ENCODE data around the gene GALNTL6.
"Not testable (repeated sequence)": the region's sequence is repeated elsewhere in the genome, so short reads cannot be mapped to it uniquely, and the experiment has no call there.

The GALNTL6 gene

DNA sequence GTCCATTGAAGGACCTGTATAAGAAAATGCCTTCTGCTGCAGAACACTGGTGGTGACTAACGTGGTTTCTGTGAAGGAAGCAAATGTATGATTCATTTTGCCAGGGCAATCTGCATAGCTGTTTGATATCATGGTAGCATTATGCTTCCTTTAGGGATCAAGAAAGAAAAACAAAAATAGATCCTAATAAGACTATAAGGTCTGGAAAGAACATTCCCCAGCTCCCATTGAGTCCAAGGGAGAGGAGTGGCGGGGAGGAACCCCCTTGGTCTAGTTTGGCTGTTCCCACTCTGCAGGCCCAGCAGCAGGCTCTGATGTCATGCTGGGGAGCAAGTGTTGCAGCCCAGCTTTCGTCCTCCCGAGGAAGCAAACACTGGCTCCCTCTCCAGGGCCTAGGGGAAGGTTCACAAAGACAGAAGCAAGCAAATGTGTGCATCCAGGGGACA, 1200.9 kb downstream of the GALNTL6 start:
- ChIA-PET POLR2A (interaction anchor here (1.3 to 1.7 kb wide), 2 partner anchors 9 to 244 kb away, joined by 7 to 8 read pairs; no protein-coding TSS in a partner anchor), CTCF (interaction anchor here (0.7 to 4.9 kb wide), 34 partner anchors 10 to 304 kb away, joined by 3 to 121 read pairs (median 6); no protein-coding TSS in a partner anchor)
- Histone ChIP-seq H3K27me3 (replicated peaks in 2 of 5; ENCODE audit: control insufficient read depth in 4 of 5, insufficient read depth in 5 of 5, low read length in 4 of 5) (no peaks in the 10 kb centered on the region), H3K27ac (ENCODE audit: insufficient read depth in 1 of 2, low read depth in 1 of 2, low read length in 2 of 2, poor library complexity in 1 of 2, severe bottlenecking in 2 of 2) (no peak overlapping the region), H3K4me1 (ENCODE audit: control extremely low read depth in 1 of 4, control insufficient read depth in 4 of 4, insufficient read depth in 4 of 4, low read length in 3 of 4) (peaks cover 0 to 10% (median 5%) of the 10 kb centered on the region in 4 experiments), H3K36me3 (ENCODE audit: control insufficient read depth in 4 of 4, insufficient read depth in 4 of 4, low read length in 3 of 4) (no peaks in the 10 kb centered on the region), H3K9me3 (ENCODE audit: control extremely low read depth in 1 of 5, control insufficient read depth in 4 of 5, insufficient read depth in 2 of 5, low read depth in 1 of 5, low read length in 4 of 5) (no peaks in the 10 kb centered on the region), H3K4me3 (ENCODE audit: control insufficient read depth in 1 of 7, extremely low read depth in 1 of 7, insufficient read depth in 4 of 7, low read depth in 2 of 7, low read length in 6 of 7) (no peak overlapping the region)
- WGBS (ENCODE audit: insufficient coverage): 50% methylated on average over 3 of the region's 4 CpGs
- DNase-seq: peak; percentile 22 to 66 (median 55)

DNA sequence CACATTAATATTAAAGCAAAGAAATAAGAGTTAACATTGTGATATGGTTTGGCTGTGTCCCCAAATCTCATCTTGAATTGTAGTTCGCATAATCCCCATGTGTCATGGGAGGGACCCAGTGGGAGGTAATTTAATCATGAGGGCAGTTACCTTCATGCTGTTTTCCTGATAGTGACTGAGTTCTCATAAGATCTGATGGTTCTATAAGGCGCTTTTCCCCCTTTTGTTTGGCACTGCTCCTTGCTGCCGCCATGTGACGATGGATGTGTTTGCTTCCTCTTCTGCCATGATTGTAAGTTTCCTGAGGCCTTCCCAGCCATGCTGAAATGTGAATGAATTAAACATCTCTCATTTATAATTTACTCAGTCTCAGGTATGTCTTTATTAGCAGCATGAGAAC, 1201.6 kb downstream of the GALNTL6 start:
- Histone ChIP-seq H3K36me3 (ENCODE audit: control insufficient read depth in 4 of 4, insufficient read depth in 4 of 4, low read length in 3 of 4) (no peaks in the 10 kb centered on the region), H3K4me1 (ENCODE audit: control extremely low read depth in 1 of 4, control insufficient read depth in 4 of 4, insufficient read depth in 4 of 4, low read length in 3 of 4) (peaks cover 0 to 10% (median 5%) of the 10 kb centered on the region in 4 experiments), H3K9me3 (ENCODE audit: control extremely low read depth in 1 of 5, control insufficient read depth in 4 of 5, insufficient read depth in 2 of 5, low read depth in 1 of 5, low read length in 4 of 5) (no peaks in the 10 kb centered on the region), H3K27me3 (replicated peaks in 2 of 5; ENCODE audit: control insufficient read depth in 4 of 5, insufficient read depth in 5 of 5, low read length in 4 of 5) (no peaks in the 10 kb centered on the region), H3K4me3 (ENCODE audit: control insufficient read depth in 1 of 7, extremely low read depth in 1 of 7, insufficient read depth in 4 of 7, low read depth in 2 of 7, low read length in 6 of 7) (no peak overlapping the region), H3K27ac (ENCODE audit: insufficient read depth in 1 of 2, low read depth in 1 of 2, low read length in 2 of 2, poor library complexity in 1 of 2, severe bottlenecking in 2 of 2) (no peak overlapping the region)
- ChIA-PET CTCF (interaction anchor here (2.1 to 4.9 kb wide), 2 partner anchors 240 to 291 kb away, joined by 10 to 121 read pairs; no protein-coding TSS in a partner anchor), POLR2A (interaction anchor here (1.7 kb wide), 1 partner anchor 9 kb away, joined by 8 read pairs; no protein-coding TSS in a partner anchor)
- WGBS (ENCODE audit: insufficient coverage): 100% methylated on average over 1 of the region's 4 CpGs
- DNase-seq: no peak

DNA sequence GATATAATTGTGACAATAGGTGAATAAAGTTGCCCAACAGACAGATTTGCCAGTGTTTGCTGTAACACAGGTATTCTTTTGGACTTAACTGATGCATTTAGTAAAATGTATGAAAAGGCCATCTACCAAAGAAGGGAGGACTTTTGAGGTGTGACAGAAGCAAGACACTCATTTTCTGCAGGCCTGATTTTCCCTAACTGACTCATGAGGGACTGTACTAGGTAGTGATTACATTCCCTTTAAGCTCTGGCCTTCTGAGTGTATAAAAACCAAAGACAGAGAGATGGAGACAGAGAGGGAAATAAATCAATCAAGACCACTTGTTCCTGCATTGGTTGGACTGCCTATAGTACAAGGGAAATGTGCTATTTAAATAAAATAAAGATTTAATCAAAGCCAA, 1204.6 kb downstream of the GALNTL6 start:
- DNase-seq: no peak
- Histone ChIP-seq H3K27ac (ENCODE audit: insufficient read depth in 1 of 2, low read depth in 1 of 2, low read length in 2 of 2, poor library complexity in 1 of 2, severe bottlenecking in 2 of 2) (no peak overlapping the region), H3K9me3 (ENCODE audit: control extremely low read depth in 1 of 5, control insufficient read depth in 4 of 5, insufficient read depth in 2 of 5, low read depth in 1 of 5, low read length in 4 of 5) (no peaks in the 10 kb centered on the region), H3K36me3 (ENCODE audit: control insufficient read depth in 4 of 4, insufficient read depth in 4 of 4, low read length in 3 of 4) (no peaks in the 10 kb centered on the region), H3K4me1 (ENCODE audit: control extremely low read depth in 1 of 4, control insufficient read depth in 4 of 4, insufficient read depth in 4 of 4, low read length in 3 of 4) (peaks cover 0 to 10% (median 5%) of the 10 kb centered on the region in 4 experiments), H3K27me3 (replicated peaks in 2 of 5; ENCODE audit: control insufficient read depth in 4 of 5, insufficient read depth in 5 of 5, low read length in 4 of 5) (no peaks in the 10 kb centered on the region), H3K4me3 (ENCODE audit: control insufficient read depth in 1 of 7, extremely low read depth in 1 of 7, insufficient read depth in 4 of 7, low read depth in 2 of 7, low read length in 6 of 7) (no peak overlapping the region)
- POLR2A ChIA-PET: no interaction called here
- CTCF ChIA-PET: interaction anchor here (0.9 to 1.2 kb wide), 3 partner anchors 21 to 284 kb away, joined by 3 to 4 read pairs (median 4); no protein-coding TSS in a partner anchor

DNA sequence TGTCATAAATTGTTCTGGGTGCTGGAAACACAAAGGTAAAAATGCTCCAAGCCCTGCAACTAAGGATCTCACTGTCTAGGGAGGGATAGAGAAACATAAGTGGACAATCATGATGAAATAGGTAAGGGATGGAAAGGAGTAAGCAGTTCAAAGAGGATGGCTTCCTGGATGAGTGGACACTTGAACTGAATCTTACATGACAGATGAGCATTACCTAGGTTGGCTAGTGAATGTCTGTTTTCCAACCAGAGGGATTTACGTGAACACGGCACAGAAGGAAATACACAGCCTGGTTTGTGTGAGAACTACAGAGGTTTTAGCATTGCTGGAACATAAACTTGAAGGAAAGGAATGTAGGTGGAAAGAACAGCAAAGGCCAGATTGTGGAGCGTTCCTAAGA, 1205.2 kb downstream of the GALNTL6 start:
- CTCF ChIA-PET: interaction anchor here (0.9 kb wide), 1 partner anchor 240 kb away, joined by 4 read pairs; no protein-coding TSS in a partner anchor
- no peaks in the 10 kb centered on the region for H3K36me3 ChIP-seq (ENCODE audit: control insufficient read depth in 4 of 4, insufficient read depth in 4 of 4, low read length in 3 of 4)
- 91% methylated on average over 2 of the region's 3 CpGs for WGBS (ENCODE audit: insufficient coverage)
- no peak overlapping the region for H3K27ac ChIP-seq (ENCODE audit: insufficient read depth in 1 of 2, low read depth in 1 of 2, low read length in 2 of 2, poor library complexity in 1 of 2, severe bottlenecking in 2 of 2)
- H3K9me3 ChIP-seq (ENCODE audit: control extremely low read depth in 1 of 5, control insufficient read depth in 4 of 5, insufficient read depth in 2 of 5, low read depth in 1 of 5, low read length in 4 of 5): no peaks in the 10 kb centered on the region
- DNase-seq: no peak
- H3K27me3 ChIP-seq (replicated peaks in 2 of 5; ENCODE audit: control insufficient read depth in 4 of 5, insufficient read depth in 5 of 5, low read length in 4 of 5): no peaks in the 10 kb centered on the region
- peaks cover 0 to 10% (median 4%) of the 10 kb centered on the region in 4 experiments for H3K4me1 ChIP-seq (ENCODE audit: control extremely low read depth in 1 of 4, control insufficient read depth in 4 of 4, insufficient read depth in 4 of 4, low read length in 3 of 4)
- H3K4me3 ChIP-seq (ENCODE audit: control insufficient read depth in 1 of 7, extremely low read depth in 1 of 7, insufficient read depth in 4 of 7, low read depth in 2 of 7, low read length in 6 of 7): no peak overlapping the region
- POLR2A ChIA-PET: no interaction called here

DNA sequence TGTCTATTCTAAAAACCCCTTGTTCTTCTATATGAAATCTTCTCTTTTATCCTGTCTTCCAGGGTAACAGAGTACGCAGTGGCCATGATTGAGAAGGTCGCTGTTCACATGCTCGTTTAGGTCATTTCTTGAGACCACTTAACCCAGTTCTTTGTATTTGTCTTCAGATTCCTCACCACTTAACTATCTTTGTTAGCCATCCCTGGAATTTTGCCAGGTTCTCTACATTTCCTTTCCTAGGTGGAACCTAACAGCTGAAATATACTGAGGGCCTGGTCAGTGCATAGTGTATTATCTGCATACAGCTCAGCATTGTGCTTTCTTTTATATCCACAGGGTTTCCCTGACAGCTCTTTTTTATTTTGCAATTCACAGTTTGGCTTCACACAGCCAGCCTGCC, 1206.5 kb downstream of the GALNTL6 start:
- ChIA-PET CTCF (interaction anchor here (2.9 kb wide), 1 partner anchor 238 kb away, joined by 10 read pairs; no protein-coding TSS in a partner anchor), POLR2A (no interaction called here)
- Histone ChIP-seq H3K9me3 (ENCODE audit: control extremely low read depth in 1 of 5, control insufficient read depth in 4 of 5, insufficient read depth in 2 of 5, low read depth in 1 of 5, low read length in 4 of 5) (no peaks in the 10 kb centered on the region), H3K4me1 (ENCODE audit: control extremely low read depth in 1 of 4, control insufficient read depth in 4 of 4, insufficient read depth in 4 of 4, low read length in 3 of 4) (peaks cover 2 to 4% (median 4%) of the 10 kb centered on the region in 4 experiments), H3K36me3 (ENCODE audit: control insufficient read depth in 4 of 4, insufficient read depth in 4 of 4, low read length in 3 of 4) (no peaks in the 10 kb centered on the region), H3K4me3 (ENCODE audit: control insufficient read depth in 1 of 7, extremely low read depth in 1 of 7, insufficient read depth in 4 of 7, low read depth in 2 of 7, low read length in 6 of 7) (no peak overlapping the region), H3K27ac (ENCODE audit: insufficient read depth in 1 of 2, low read depth in 1 of 2, low read length in 2 of 2, poor library complexity in 1 of 2, severe bottlenecking in 2 of 2) (no peak overlapping the region), H3K27me3 (replicated peaks in 2 of 5; ENCODE audit: control insufficient read depth in 4 of 5, insufficient read depth in 5 of 5, low read length in 4 of 5) (no peaks in the 10 kb centered on the region)
- WGBS (ENCODE audit: insufficient coverage): 100% methylated on average over 3 of the region's 3 CpGs
- no peak for DNase-seq

DNA sequence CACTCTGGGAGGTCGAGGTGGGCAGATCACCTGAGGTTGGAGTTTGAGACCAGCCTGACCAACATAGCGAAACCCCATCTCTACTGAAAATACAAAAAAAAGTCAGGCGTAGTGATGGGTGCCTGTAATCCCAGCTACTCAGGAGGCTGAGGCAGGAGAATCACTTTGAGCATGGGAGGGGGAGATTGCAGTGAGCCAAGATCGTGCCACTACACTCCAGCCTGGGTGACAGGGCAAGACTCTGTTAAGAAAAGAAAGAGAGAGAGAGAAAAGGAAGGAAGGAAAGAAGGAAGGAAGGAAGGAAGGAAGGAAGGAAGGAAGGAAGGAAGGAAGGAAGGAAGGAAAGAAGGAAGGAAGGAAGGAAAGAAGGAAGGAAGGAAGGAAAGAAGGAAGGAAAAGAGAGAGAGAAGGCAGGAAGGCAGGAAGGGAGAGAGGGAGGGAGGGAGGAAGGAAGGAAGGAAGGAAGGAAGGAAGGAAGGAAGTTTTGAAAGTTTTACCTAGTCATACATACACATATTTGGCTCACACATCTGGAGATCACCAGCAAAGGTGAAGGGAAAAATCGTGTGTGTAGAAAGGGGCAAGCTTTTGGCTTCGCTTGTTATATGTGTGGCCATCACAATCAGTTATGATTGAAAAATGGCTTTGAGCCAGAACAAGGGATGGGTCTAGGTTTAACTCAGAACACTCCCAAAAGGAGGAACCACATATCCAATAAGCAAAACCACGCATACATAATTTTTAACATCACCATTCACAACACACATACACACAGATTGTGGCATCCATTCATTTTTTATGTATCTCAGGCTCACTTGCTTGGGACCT, 1208.8 kb downstream of the GALNTL6 start:
- not testable (repeated sequence) for H3K27me3 ChIP-seq (replicated peaks in 2 of 5; ENCODE audit: control insufficient read depth in 4 of 5, insufficient read depth in 5 of 5, low read length in 4 of 5); H3K9me3 ChIP-seq (ENCODE audit: control extremely low read depth in 1 of 5, control insufficient read depth in 4 of 5, insufficient read depth in 2 of 5, low read depth in 1 of 5, low read length in 4 of 5); H3K27ac ChIP-seq (ENCODE audit: insufficient read depth in 1 of 2, low read depth in 1 of 2, low read length in 2 of 2, poor library complexity in 1 of 2, severe bottlenecking in 2 of 2); H3K4me3 ChIP-seq (ENCODE audit: control insufficient read depth in 1 of 7, extremely low read depth in 1 of 7, insufficient read depth in 4 of 7, low read depth in 2 of 7, low read length in 6 of 7); H3K36me3 ChIP-seq (ENCODE audit: control insufficient read depth in 4 of 4, insufficient read depth in 4 of 4, low read length in 3 of 4)
- peaks cover 2 to 12% (median 11%) of the 10 kb centered on the region in 4 experiments for H3K4me1 ChIP-seq (ENCODE audit: control extremely low read depth in 1 of 4, control insufficient read depth in 4 of 4, insufficient read depth in 4 of 4, low read length in 3 of 4)
- peak in 2 of 3 donors; percentile 35 to 44 for DNase-seq
- POLR2A ChIA-PET: interaction anchor here (2.1 kb wide), 1 partner anchor 8 kb away, joined by 8 read pairs; no protein-coding TSS in a partner anchor
- CTCF ChIA-PET: interaction anchor here (1.6 to 3.5 kb wide), 6 partner anchors 9 to 236 kb away, joined by 3 to 28 read pairs (median 10); no protein-coding TSS in a partner anchor
- 98% methylated on average over 5 of the region's 7 CpGs for WGBS (ENCODE audit: insufficient coverage)

DNA sequence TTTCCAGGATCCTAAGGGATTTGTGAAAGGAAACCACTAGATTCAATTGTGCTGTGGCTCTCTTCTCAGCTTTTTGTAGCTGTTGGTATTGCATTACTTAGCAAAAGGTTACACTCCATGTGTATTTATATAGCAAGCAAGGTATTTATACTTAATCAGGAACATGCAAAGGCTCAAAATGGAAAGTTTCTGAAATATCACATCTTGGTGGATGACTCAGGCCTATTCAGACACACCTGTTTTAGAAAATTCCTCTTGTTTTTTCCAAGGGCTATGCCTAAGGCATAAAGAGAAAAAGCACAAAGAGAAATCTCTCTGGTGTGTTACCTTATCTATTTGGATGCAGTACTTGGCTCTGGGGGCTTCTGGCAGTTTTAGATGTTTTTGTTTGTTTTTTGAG, 1211.0 kb downstream of the GALNTL6 start:
- POLR2A ChIA-PET: interaction anchor here (2.1 kb wide), 1 partner anchor 10 kb away, joined by 8 read pairs; no protein-coding TSS in a partner anchor
- no peak overlapping the region for H3K4me3 ChIP-seq (ENCODE audit: control insufficient read depth in 1 of 7, extremely low read depth in 1 of 7, insufficient read depth in 4 of 7, low read depth in 2 of 7, low read length in 6 of 7)
- no peaks in the 10 kb centered on the region for H3K36me3 ChIP-seq (ENCODE audit: control insufficient read depth in 4 of 4, insufficient read depth in 4 of 4, low read length in 3 of 4)
- no peak for DNase-seq
- no peak overlapping the region for H3K27ac ChIP-seq (ENCODE audit: insufficient read depth in 1 of 2, low read depth in 1 of 2, low read length in 2 of 2, poor library complexity in 1 of 2, severe bottlenecking in 2 of 2)
- H3K9me3 ChIP-seq (ENCODE audit: control extremely low read depth in 1 of 5, control insufficient read depth in 4 of 5, insufficient read depth in 2 of 5, low read depth in 1 of 5, low read length in 4 of 5): no peaks in the 10 kb centered on the region
- no peaks in the 10 kb centered on the region for H3K27me3 ChIP-seq (replicated peaks in 2 of 5; ENCODE audit: control insufficient read depth in 4 of 5, insufficient read depth in 5 of 5, low read length in 4 of 5)
- CTCF ChIA-PET: interaction anchor here (0.8 to 3.5 kb wide), 16 partner anchors 10 to 1179 kb away, joined by 3 to 28 read pairs (median 4); partner anchors contain the start of gene GALNT7
- H3K4me1 ChIP-seq (ENCODE audit: control extremely low read depth in 1 of 4, control insufficient read depth in 4 of 4, insufficient read depth in 4 of 4, low read length in 3 of 4): peaks cover 2 to 12% (median 11%) of the 10 kb centered on the region in 4 experiments

Measured in common myeloid progenitor, CD34-positive (primary cell).